Activated naive CD8-positive, alpha-beta T cell treated with anti-CD3 and anti-CD28 coated beads, Interleukin-2, amount 10 ng/mL, durations not matched to agents 7 days and 5 days (primary cell): ENCODE measurements around the gene LMBRD1. TPM values are rescaled to one million over a fixed set of nuclear protein-coding genes. Genes with fewer than 3 reads are reported as not detected.
"Not testable (repeated sequence)": the region's sequence is repeated elsewhere in the genome, so short reads cannot be mapped to it uniquely, and the experiment has no call there.

Experiments used
- ATAC-seq: fragments of 150-1000 bp; cut with Tn5 transposase; one replicate; pipeline ENCODE4 v1.10.0; 2021; ENCODE audit warnings: low read depth, moderate library complexity
- POLR2A ChIA-PET: fragments of 350-600 bp; sonication (Branson Sonifier 250); formaldehyde crosslinking; loops from one replicate; lab custom pipeline; 2021; ENCODE audit warnings: antibody characterized with exemption; lab: Charles Lee
- DNase-seq: peaks from one replicate; pipeline ENCODE4 v3.0.0; 2021
- H3K27ac Mint-ChIP-seq: one replicate; pipeline ENCODE4 v1.8.0; 2022; ENCODE audit warnings: mild to moderate bottlenecking, mixed read lengths
- H3K27me3 Mint-ChIP-seq: one replicate; pipeline ENCODE4 v1.8.0; 2022; ENCODE audit warnings: mild to moderate bottlenecking, moderate library complexity, mixed read lengths
- H3K36me3 Mint-ChIP-seq: one replicate; pipeline ENCODE4 v1.8.0; 2021; ENCODE audit warnings: mild to moderate bottlenecking, mixed read lengths
- H3K4me1 Mint-ChIP-seq: one replicate; pipeline ENCODE4 v1.8.0; 2021; ENCODE audit warnings: mixed read lengths
- H3K4me3 Mint-ChIP-seq: one replicate; pipeline ENCODE4 v1.8.0; 2022; ENCODE audit warnings: mild to moderate bottlenecking, moderate library complexity, mixed read lengths
- H3K9me3 Mint-ChIP-seq: one replicate; pipeline ENCODE4 v1.8.0; 2021; ENCODE audit warnings: mixed read lengths
- total RNA-seq, 2 experiments: library from RNA; stranded (reverse); gene quantifications; one replicate each; pipeline ENCODE4 v1.2.3, GENCODE V29; 2021

The LMBRD1 gene
- total RNA-seq, result 10 to 100 TPM; 27.7 to 30.5 TPM

DNA sequence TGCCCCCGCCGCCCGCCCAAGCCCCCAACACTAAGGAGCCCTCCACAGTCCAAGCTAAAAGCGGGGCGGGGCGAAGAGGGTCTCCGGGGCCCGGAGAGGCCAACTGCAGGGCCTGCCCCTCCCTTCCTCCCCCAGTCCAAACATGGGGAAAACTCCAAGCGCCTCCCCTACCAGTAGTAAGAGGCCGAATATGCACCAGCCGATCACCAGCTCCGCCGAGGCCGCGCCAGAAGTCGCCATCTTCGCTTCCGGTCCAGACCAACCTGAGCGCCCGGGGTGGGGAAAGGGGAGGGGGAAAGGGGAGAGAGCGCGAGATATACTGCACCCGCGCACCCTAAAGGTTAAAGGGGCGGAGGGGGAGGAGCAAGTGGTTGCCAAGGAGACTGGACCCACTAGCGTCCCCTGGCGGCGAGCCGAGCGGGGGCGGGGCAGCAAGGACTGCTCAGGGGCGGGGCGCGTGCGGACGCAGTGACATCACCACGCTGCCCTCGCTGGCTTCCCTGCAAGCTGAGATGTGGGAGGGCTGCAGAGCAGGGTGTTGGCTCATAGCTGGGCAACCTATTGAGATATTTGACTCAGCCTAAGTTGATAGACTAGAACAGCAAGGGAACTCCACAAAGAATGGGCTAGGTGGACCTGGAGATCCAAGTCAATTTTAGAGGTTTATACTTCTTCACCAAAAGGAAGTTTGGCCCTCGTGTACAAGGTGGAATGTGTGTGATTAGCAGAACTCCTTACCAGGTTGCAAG is at the start of gene LMBRD1:
LMBRD1 (minus strand) TSS at position 369 of the 749 bp plus-strand sequence; CDS start at position 240, 129 bp downstream.
- Mint-ChIP-seq H3K4me3 (peak within 1 kb of the TSS; percentile 95), H3K4me1 (peaks cover 30% of the 10 kb centered on the region), H3K27me3 (no peaks in the 10 kb centered on the region), H3K9me3 (peaks cover 3% of the 10 kb centered on the region), H3K36me3 (peaks cover 8% of the 10 kb centered on the region), H3K27ac (peak within 1 kb of the TSS; percentile 96)
- peak; percentile 94 for ATAC-seq
- DNase-seq, result peak; percentile 99
- POLR2A ChIA-PET, result interaction anchor here (0.6 to 2.2 kb wide), 5 partner anchors 12 to 1491 kb away, joined by 3 to 29 read pairs (median 4); partner anchors contain the start of genes FAM135A and OGFRL1

GRCh38 chr6:69846312-69846711 is 49.5 kb upstream of the LMBRD1 start:
- ATAC-seq (no peak), DNase-seq (no peak)
- peaks cover 23% of the 10 kb centered on the region for H3K27me3 Mint-ChIP-seq
- H3K4me3 Mint-ChIP-seq, result no peak overlapping the region
- H3K4me1 Mint-ChIP-seq, result no peaks in the 10 kb centered on the region
- POLR2A ChIA-PET, result no interaction called here
- no peak overlapping the region for H3K27ac Mint-ChIP-seq
- H3K36me3 Mint-ChIP-seq, result no peaks in the 10 kb centered on the region
- H3K9me3 Mint-ChIP-seq, result no peaks in the 10 kb centered on the region

DNA sequence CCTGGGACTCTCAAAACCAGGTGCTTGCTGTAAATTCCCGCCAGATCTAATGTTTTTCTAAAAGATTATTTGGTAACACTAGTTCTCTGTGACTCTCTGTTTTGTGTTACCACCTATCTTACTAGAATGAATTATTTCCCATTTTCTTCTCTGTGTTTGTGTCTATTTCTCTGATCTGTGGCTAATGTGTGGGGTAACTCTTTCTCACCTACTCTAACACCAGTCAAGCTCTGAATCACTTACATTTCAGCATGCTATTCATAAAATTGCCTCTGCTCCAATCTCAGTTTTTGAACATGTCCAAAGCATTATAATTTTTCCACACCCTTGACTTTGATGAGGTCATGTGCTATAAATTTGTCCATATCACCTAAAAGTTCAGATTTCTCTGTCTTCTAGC is 46.4 kb upstream of the LMBRD1 start:
- H3K36me3 Mint-ChIP-seq, result no peaks in the 10 kb centered on the region
- no peak overlapping the region for H3K27ac Mint-ChIP-seq
- POLR2A ChIA-PET, result no interaction called here
- H3K27me3 Mint-ChIP-seq, result peaks cover 31% of the 10 kb centered on the region
- no peak for ATAC-seq
- no peaks in the 10 kb centered on the region for H3K4me1 Mint-ChIP-seq
- H3K4me3 Mint-ChIP-seq, result no peak overlapping the region
- H3K9me3 Mint-ChIP-seq, result no peaks in the 10 kb centered on the region
- no peak for DNase-seq

DNA sequence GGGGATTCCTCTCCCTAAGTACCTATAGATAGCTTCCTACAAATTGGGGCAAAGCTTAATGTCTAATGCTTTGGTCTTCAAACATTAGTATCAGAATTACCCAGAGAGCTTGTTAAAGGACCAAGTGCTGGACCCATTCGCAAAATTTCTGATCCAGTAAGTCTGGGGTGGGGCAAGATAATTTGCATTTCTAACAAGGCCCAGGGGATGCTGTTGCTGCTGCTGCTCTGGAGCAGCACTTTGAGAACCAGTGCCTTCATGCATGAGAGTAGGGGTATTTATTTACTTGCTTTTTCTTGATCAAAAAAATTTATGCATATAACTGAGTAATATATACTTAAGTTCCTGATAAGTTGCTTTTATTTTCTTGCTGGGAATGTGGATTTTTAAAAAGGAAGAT is 45.1 kb upstream of the LMBRD1 start:
- POLR2A ChIA-PET, result no interaction called here
- H3K4me3 Mint-ChIP-seq, result no peak overlapping the region
- no peaks in the 10 kb centered on the region for H3K4me1 Mint-ChIP-seq
- no peak overlapping the region for H3K27ac Mint-ChIP-seq
- no peaks in the 10 kb centered on the region for H3K9me3 Mint-ChIP-seq
- DNase-seq, result no peak
- no peak for ATAC-seq
- H3K27me3 Mint-ChIP-seq, result peaks cover 32% of the 10 kb centered on the region
- no peaks in the 10 kb centered on the region for H3K36me3 Mint-ChIP-seq

DNA sequence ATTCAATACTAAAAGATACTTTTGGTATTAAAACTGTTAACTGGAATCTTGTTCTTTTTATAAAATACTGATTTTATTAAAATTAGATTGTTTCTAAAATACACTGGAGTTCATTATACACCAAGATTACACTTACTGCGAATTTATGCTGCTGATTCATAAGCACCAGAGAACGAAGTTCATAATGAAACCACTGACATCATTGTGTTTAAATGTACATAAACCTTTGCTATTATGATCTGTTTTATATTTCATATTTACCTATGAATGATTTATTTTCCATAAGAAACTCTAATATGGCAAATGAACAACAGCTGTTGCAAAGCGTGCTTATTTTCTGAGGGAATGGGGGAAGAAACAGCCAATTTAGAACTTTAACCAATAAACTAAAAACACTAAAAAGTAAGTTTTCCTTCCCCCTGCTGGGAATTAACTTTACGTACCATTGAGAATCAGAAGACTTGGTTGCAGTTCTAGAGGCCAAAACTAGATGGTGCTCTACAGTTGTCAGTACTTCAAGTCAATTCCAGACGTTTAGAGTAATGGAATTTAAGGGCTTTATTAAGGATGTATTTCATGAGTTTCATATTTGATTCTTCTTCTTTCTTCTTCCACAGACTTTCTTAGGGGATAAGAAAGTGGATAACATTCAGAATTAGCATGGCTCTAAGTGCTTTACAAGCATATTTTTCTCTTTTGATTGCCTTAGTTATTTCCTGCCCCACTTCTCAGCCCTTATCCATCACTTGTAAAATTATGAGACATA is 38.8 kb upstream of the LMBRD1 start:
- H3K4me3 Mint-ChIP-seq, result no peak overlapping the region
- no peaks in the 10 kb centered on the region for H3K36me3 Mint-ChIP-seq
- ATAC-seq (no peak), DNase-seq (no peak)
- H3K27me3 Mint-ChIP-seq, result peaks cover 20% of the 10 kb centered on the region
- H3K9me3 Mint-ChIP-seq, result no peaks in the 10 kb centered on the region
- H3K4me1 Mint-ChIP-seq, result peaks cover 2% of the 10 kb centered on the region
- no peak overlapping the region for H3K27ac Mint-ChIP-seq
- POLR2A ChIA-PET, result no interaction called here

- H3K27me3 Mint-ChIP-seq, result peaks cover 13% of the 10 kb centered on the region
- POLR2A ChIA-PET, result no interaction called here
- peaks cover 2% of the 10 kb centered on the region for H3K4me1 Mint-ChIP-seq
- ATAC-seq, result no peak
- no peak overlapping the region for H3K4me3 Mint-ChIP-seq
- H3K9me3 Mint-ChIP-seq, result no peaks in the 10 kb centered on the region
- H3K27ac Mint-ChIP-seq, result no peak overlapping the region
- no peak for DNase-seq
- H3K36me3 Mint-ChIP-seq, result no peaks in the 10 kb centered on the region
These were observed 35.7 kb upstream of the LMBRD1 start for GRCh38 chr6:69832558-69832957.

DNA sequence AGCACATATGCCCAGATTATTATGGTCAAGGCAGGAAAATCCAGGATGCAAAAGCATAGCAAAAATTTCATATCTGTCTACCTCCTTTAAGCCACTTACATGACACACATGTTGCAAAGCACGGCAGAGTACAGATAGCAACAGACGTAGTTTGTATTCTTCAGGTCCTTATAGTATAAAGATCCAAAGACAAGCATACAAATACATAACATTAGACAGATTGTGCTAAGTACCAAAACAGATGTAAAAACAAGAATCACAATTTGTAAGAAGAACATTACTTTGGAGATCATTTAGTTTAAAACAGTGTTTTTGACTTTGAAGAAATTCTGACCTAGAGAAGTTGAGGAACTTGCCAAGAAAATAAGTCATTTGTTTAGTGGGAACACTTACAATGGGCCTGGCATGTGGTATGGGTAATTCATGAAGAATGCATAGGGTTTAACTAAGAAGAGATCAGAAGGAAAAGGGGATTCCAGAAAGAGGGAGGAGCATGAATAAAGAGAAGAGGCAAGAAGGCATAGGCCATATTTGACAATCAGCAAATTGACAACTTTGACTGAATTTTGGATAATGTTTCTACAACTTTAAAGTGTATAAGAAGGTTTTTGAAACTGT is 30.6 kb upstream of the LMBRD1 start:
- no peak for ATAC-seq
- H3K9me3 Mint-ChIP-seq, result no peaks in the 10 kb centered on the region

GRCh38 chr6:69825904-69826303 is 29.1 kb upstream of the LMBRD1 start:
- Mint-ChIP-seq H3K27ac (no peak overlapping the region), H3K4me3 (no peak overlapping the region), H3K27me3 (peaks cover 4% of the 10 kb centered on the region), H3K36me3 (no peaks in the 10 kb centered on the region), H3K4me1 (no peaks in the 10 kb centered on the region), H3K9me3 (no peaks in the 10 kb centered on the region)
- ATAC-seq (no peak), DNase-seq (no peak)
- POLR2A ChIA-PET, result no interaction called here

More for the DNA sequence above, 30.6 kb upstream of the LMBRD1 start:
- Mint-ChIP-seq H3K4me1 (no peaks in the 10 kb centered on the region), H3K4me3 (no peak overlapping the region), H3K27me3 (peaks cover 4% of the 10 kb centered on the region), H3K27ac (no peak overlapping the region), H3K36me3 (no peaks in the 10 kb centered on the region)
- POLR2A ChIA-PET, result no interaction called here
- no peak for DNase-seq

GRCh38 chr6:69824355-69824754 is 27.5 kb upstream of the LMBRD1 start:
- ATAC-seq, POLR2A ChIA-PET, H3K36me3 Mint-ChIP-seq, H3K4me1 Mint-ChIP-seq, H3K9me3 Mint-ChIP-seq, H3K4me3 Mint-ChIP-seq, H3K27ac Mint-ChIP-seq, H3K27me3 Mint-ChIP-seq, DNase-seq: not testable (repeated sequence)

- DNase-seq, result no peak
- Mint-ChIP-seq H3K4me3 (no peak overlapping the region), H3K9me3 (peaks cover 1% of the 10 kb centered on the region), H3K27me3 (no peaks in the 10 kb centered on the region), H3K4me1 (peaks cover 21% of the 10 kb centered on the region), H3K36me3 (peaks cover 3% of the 10 kb centered on the region), H3K27ac (peak overlapping the region; percentile 35)
- no peak for ATAC-seq
- POLR2A ChIA-PET, result no interaction called here
These were observed 23.6 kb upstream of the LMBRD1 start for GRCh38 chr6:69820438-69820837.

DNA sequence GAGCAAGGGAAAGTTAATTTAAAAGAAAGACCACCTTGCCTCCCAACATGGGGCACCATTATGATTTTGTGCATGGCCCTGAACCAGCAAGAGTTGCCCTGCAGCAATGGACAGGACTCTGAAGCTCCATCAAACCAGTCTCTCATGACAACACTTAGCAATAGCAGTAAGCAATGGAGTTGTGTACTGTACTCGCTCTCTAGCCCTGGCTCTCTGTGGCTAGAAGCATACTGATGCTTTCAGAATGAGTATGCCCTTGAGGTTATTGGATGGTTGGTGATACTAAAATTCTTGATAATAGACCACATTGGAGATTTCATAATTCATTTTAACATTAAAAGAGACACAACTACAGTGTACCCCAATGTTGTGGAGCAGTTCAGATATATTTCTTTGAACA is 23.2 kb upstream of the LMBRD1 start:
- peaks cover 3% of the 10 kb centered on the region for H3K36me3 Mint-ChIP-seq
- no peak for DNase-seq
- H3K4me1 Mint-ChIP-seq, result peaks cover 25% of the 10 kb centered on the region
- no peak overlapping the region for H3K4me3 Mint-ChIP-seq
- peak overlapping the region; percentile 30 for H3K27ac Mint-ChIP-seq
- peaks cover 1% of the 10 kb centered on the region for H3K9me3 Mint-ChIP-seq
- POLR2A ChIA-PET, result no interaction called here
- peak; percentile 26 for ATAC-seq
- H3K27me3 Mint-ChIP-seq, result no peaks in the 10 kb centered on the region

DNA sequence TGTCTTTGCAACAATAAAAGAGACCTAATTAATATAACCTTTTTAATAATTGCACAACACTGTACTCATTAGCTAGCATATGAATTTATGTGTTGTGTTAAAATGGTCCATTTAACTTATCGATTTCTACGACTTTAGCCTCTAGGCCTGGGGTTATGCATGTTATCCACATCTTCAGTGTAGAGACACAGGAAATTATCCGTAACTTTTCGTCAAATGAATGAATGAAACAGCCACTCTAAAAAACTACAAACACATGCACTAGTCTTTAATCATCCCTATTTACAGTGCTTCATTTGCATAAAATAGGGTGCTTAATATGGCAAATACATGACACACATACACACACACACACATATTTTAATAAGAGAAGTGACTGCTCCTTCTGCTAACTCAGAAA is 22.3 kb upstream of the LMBRD1 start:
- Mint-ChIP-seq H3K36me3 (peaks cover 3% of the 10 kb centered on the region), H3K27ac (no peak overlapping the region), H3K4me3 (no peak overlapping the region), H3K9me3 (peaks cover 1% of the 10 kb centered on the region), H3K27me3 (no peaks in the 10 kb centered on the region), H3K4me1 (peaks cover 30% of the 10 kb centered on the region)
- POLR2A ChIA-PET, result no interaction called here
- no peak for DNase-seq
- no peak for ATAC-seq

DNA sequence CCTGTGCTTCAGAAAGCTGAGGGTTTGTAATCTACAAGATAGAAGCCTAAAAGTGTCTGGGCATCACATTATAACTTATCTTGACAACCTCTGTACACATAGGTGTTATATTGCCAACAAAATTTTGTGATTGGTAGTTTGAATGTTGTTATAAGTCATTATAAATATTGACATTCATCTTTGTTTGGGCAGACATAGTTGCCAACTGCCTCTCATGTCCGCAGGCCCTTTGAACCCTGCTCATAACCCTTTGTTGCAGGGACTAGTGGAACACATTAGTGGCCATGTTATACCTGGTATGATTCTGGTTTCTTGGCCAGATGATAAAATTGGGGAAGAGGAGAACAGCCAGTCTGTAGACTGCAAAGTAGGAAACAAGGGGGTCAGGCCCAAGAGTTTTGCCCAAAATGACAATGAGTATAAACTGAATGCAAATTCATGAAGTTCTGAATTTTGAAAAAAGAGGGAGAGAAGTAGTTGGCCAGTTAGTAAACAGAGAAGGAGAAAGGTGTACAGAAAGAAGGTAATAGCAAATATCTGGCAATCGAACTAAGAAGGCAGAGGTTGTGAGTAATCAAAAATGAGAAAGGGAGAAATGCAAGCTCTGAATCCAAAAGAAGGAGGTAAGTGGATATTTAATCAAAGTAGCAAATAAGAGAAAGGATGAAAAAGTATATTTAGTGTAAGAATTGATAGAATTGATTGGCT is 21.6 kb upstream of the LMBRD1 start:
- POLR2A ChIA-PET, result interaction anchor here (0.7 kb wide), 1 partner anchor 42 kb away, joined by 4 read pairs; no protein-coding TSS in a partner anchor
- no peak overlapping the region for H3K4me3 Mint-ChIP-seq
- H3K9me3 Mint-ChIP-seq, result peaks cover 1% of the 10 kb centered on the region
- peaks cover 36% of the 10 kb centered on the region for H3K4me1 Mint-ChIP-seq
- no peaks in the 10 kb centered on the region for H3K27me3 Mint-ChIP-seq
- H3K27ac Mint-ChIP-seq, result no peak overlapping the region
- H3K36me3 Mint-ChIP-seq, result peaks cover 5% of the 10 kb centered on the region
- ATAC-seq (no peak), DNase-seq (no peak)
